ENCODE measurements around the gene BICC1. TPM values are rescaled to one million over a fixed set of nuclear protein-coding genes. Genes with fewer than 3 reads are reported as not detected.

BICC1 gene
- total and polyA plus RNA-seq, 2 donors (not counting 1 experiment from before 2014, with no cell fraction given), result not detected

DNA sequence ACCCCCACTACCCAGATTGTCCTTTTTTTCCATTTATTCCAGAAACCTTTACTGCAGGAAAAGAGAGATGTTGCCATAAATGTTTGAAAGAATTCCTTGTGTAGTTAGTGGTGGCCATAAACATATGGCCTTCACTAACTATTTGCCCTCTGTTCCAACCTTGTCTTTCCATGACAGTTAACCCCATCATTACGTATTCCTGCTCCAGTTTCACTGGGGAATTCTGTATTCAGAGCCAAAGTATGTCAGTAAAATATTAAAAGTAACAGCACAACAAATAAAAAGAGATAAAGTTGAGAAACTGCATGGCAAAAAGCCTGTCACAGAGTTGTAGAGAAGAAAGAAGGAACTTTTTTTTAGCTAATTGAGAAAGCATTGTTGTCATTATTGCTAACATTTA lies 261.3 kb downstream of the BICC1 start:
- POLR2A ChIA-PET, result no interaction called here

DNA sequence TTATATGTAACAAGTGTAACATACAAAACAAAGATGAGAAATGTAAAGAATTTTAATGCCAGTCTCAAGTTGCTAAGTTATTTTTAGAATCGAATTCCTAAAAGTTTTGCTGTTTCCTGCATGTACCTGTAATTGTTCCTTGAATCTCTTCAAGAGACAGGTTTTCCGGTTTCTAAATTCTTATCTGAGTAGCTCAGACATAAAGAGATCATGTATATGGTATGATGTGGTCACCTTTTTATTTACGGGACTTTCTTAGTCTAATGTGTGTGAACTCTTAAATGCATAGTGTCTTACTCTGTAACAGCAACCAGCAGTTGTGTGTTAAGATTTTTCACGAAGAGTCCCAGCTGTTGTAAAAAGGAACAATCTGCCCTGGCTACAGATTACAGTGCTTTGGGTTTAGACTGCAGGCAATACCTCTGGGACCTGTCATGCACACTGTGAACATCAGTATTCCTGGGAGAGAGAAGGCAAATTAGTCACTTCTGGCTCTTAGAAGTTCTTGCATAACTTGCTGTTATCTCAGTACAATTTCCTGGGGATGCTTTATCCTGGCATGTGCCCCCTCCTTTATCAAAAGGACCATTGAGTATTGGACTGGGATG lies 263.4 kb downstream of the BICC1 start:
- H3K27me3 ChIP-seq (replicated peaks in 1 of 4; ENCODE audit: control extremely low read depth in 1 of 4, control insufficient read depth in 3 of 4, insufficient read depth in 4 of 4, low read length in 3 of 4), result no peaks in the 10 kb centered on the region
- H4K20me1 ChIP-seq (ENCODE audit: control insufficient read depth, insufficient read depth, low read length, poor library complexity, severe bottlenecking), result no peaks in the 10 kb centered on the region
- no peaks in the 10 kb centered on the region for H3K9me3 ChIP-seq (ENCODE audit: control extremely low read depth in 1 of 3, control insufficient read depth in 2 of 3, insufficient read depth in 1 of 3, low read length in 2 of 3)
- H3K36me3 ChIP-seq (replicated peaks in 1 of 2; ENCODE audit: control extremely low read depth in 1 of 2, control insufficient read depth in 1 of 2, extremely low read depth in 1 of 2, insufficient read depth in 2 of 2, low read length in 1 of 2), result no peaks in the 10 kb centered on the region
- no peaks in the 10 kb centered on the region for H3K4me1 ChIP-seq (ENCODE audit: control insufficient read depth in 2 of 2, insufficient read depth in 2 of 2, low read length in 2 of 2)
- Mint-ChIP-seq H3K9me3 (ENCODE audit: insufficient read depth) (no peaks in the 10 kb centered on the region), H3K27me3 (peaks cover 18% of the 10 kb centered on the region), H3K4me3 (no peak overlapping the region), H3K4me1 (no peaks in the 10 kb centered on the region), H3K27ac (no peak overlapping the region)
- no peak for TF ChIP-seq EZH2 (IDR thresholded peaks at IDR 0.05; ENCODE audit: borderline replicate concordance, insufficient read depth, low read depth, low read length, poor library complexity, severe bottlenecking)
- TF ChIP-seq, protein P1, sequence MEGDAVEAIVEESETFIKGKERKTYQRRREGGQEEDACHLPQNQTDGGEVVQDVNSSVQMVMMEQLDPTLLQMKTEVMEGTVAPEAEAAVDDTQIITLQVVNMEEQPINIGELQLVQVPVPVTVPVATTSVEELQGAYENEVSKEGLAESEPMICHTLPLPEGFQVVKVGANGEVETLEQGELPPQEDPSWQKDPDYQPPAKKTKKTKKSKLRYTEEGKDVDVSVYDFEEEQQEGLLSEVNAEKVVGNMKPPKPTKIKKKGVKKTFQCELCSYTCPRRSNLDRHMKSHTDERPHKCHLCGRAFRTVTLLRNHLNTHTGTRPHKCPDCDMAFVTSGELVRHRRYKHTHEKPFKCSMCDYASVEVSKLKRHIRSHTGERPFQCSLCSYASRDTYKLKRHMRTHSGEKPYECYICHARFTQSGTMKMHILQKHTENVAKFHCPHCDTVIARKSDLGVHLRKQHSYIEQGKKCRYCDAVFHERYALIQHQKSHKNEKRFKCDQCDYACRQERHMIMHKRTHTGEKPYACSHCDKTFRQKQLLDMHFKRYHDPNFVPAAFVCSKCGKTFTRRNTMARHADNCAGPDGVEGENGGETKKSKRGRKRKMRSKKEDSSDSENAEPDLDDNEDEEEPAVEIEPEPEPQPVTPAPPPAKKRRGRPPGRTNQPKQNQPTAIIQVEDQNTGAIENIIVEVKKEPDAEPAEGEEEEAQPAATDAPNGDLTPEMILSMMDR (IDR thresholded peaks at IDR 0.05), result no peak
- H3K4me2 ChIP-seq (replicated peaks; ENCODE audit: low read depth, low read length, poor library complexity, severe bottlenecking), result no peak overlapping the region
- CTCF ChIA-PET, result no interaction called here
- POLR2A ChIA-PET, result no interaction called here
- no peak overlapping the region for H3K9ac ChIP-seq (ENCODE audit: low read length)
- WGBS (ENCODE audit: insufficient coverage), result 42% methylated on average over 2 of the region's 4 CpGs
- no peaks in the 10 kb centered on the region for H3K79me2 ChIP-seq (ENCODE audit: control insufficient read depth, insufficient read depth, low read length)
- intact Hi-C loops (cut with micrococcal nuclease), result no loop called here
- H3K27ac ChIP-seq (ENCODE audit: low read length in 2 of 2), result no peak overlapping the region
- H3K4me3 ChIP-seq (ENCODE audit: control extremely low read depth in 1 of 5, extremely low read depth in 1 of 5, insufficient read depth in 1 of 5, low read depth in 2 of 5, low read length in 4 of 5), result no peak overlapping the region
- no peak for DNase-seq
- no peak overlapping the region for H2AFZ ChIP-seq (ENCODE audit: insufficient read depth, low read depth, low read length, poor library complexity, severe bottlenecking)
- ATAC-seq (ENCODE audit: low read depth), result no peak

More for the DNA sequence above, 261.3 kb downstream of the BICC1 start:
- H3K9me3 Mint-ChIP-seq (ENCODE audit: insufficient read depth), result no peaks in the 10 kb centered on the region
- ATAC-seq (ENCODE audit: low read depth), result no peak
- Histone ChIP-seq H3K9me3 (ENCODE audit: control extremely low read depth in 1 of 3, control insufficient read depth in 2 of 3, insufficient read depth in 1 of 3, low read length in 2 of 3) (no peaks in the 10 kb centered on the region), H4K20me1 (ENCODE audit: control insufficient read depth, insufficient read depth, low read length, poor library complexity, severe bottlenecking) (no peaks in the 10 kb centered on the region), H3K27ac (ENCODE audit: low read length in 2 of 2) (no peak overlapping the region), H2AFZ (ENCODE audit: insufficient read depth, low read depth, low read length, poor library complexity, severe bottlenecking) (no peak overlapping the region), H3K27me3 (replicated peaks in 1 of 4; ENCODE audit: control extremely low read depth in 1 of 4, control insufficient read depth in 3 of 4, insufficient read depth in 4 of 4, low read length in 3 of 4) (no peaks in the 10 kb centered on the region), H3K36me3 (replicated peaks in 1 of 2; ENCODE audit: control extremely low read depth in 1 of 2, control insufficient read depth in 1 of 2, extremely low read depth in 1 of 2, insufficient read depth in 2 of 2, low read length in 1 of 2) (no peaks in the 10 kb centered on the region), H3K4me2 (replicated peaks; ENCODE audit: low read depth, low read length, poor library complexity, severe bottlenecking) (no peak overlapping the region), H3K79me2 (ENCODE audit: control insufficient read depth, insufficient read depth, low read length) (no peaks in the 10 kb centered on the region), H3K4me3 (ENCODE audit: control extremely low read depth in 1 of 5, extremely low read depth in 1 of 5, insufficient read depth in 1 of 5, low read depth in 2 of 5, low read length in 4 of 5) (no peak overlapping the region), H3K9ac (ENCODE audit: low read length) (no peak overlapping the region), H3K4me1 (ENCODE audit: control insufficient read depth in 2 of 2, insufficient read depth in 2 of 2, low read length in 2 of 2) (no peaks in the 10 kb centered on the region)
- CTCF ChIA-PET, result no interaction called here
- DNase-seq, result no peak
- no CpG with 5 or more reads among the region's 1 CpG for WGBS (ENCODE audit: insufficient coverage)
- H3K4me3 Mint-ChIP-seq, result no peak overlapping the region
- no peak overlapping the region for H3K27ac Mint-ChIP-seq
- H3K27me3 Mint-ChIP-seq, result peaks cover 10% of the 10 kb centered on the region
- TF ChIP-seq, protein P1 (IDR thresholded peaks at IDR 0.05), result no peak
- TF ChIP-seq EZH2 (IDR thresholded peaks at IDR 0.05; ENCODE audit: borderline replicate concordance, insufficient read depth, low read depth, low read length, poor library complexity, severe bottlenecking), result no peak
- intact Hi-C loops (cut with micrococcal nuclease), result no loop called here
- H3K4me1 Mint-ChIP-seq, result no peaks in the 10 kb centered on the region

All from B cell (primary cell).